Gastroesophageal sphincter (tissue), 4 donors: Measurements from ENCODE around the gene ATP2C1. TPM values are rescaled to one million over a fixed set of nuclear protein-coding genes. Genes with fewer than 3 reads are reported as not detected.

Source experiments
- ATAC-seq: fragments of 150-250 bp; one replicate; pipeline ENCODE4 v1.9.1; 2016; ENCODE audit warnings: mild to moderate bottlenecking, moderate library complexity
- H3K27ac ChIP-seq, 4 donors: fragments of 200-600 bp; sonication (generic) in 3 of 4; 1 replicate in 3 of 4; 2 replicates in 1 of 4; pipeline ENCODE4 v1.5.1; 2016 to 2019
- H3K27me3 ChIP-seq: fragments of 200-600 bp; sonication (generic); one replicate; pipeline ENCODE4 v1.5.1; 2019
- H3K36me3 ChIP-seq, 2 donors: fragments of 200-600 bp; sonication (generic); one replicate each; pipeline ENCODE4 v1.5.1; 2019; ENCODE audit warnings: control low read depth in 1 of 2
- H3K4me1 ChIP-seq, 3 donors: fragments of 200-600 bp; sonication (generic); 1 replicate in 2 of 3; 2 replicates in 1 of 3; pipeline ENCODE4 v1.5.1; 2016 to 2019; ENCODE audit warnings: control low read depth in 2 of 3
- H3K4me3 ChIP-seq, 2 donors: fragments of 200-600 bp; sonication (generic); one replicate each; pipeline ENCODE4 v1.5.1; 2019; ENCODE audit warnings: mild to moderate bottlenecking in 1 of 2, moderate library complexity in 1 of 2
- H3K9me3 ChIP-seq, 3 donors: fragments of 200-600 bp; sonication (generic); one replicate each; pipeline ENCODE4 v1.5.1; 2017 to 2019; ENCODE audit warnings: control low read depth in 2 of 3
- EP300 ChIP-seq: sonication (generic); formaldehyde crosslinking; IDR thresholded peaks from one replicate; pipeline ENCODE4 v1.6.1; 2017; ENCODE audit warnings: antibody characterized with exemption, mild to moderate bottlenecking
- POLR2A ChIP-seq, 2 donors: fragments of 450-650 bp; IDR thresholded peaks; one replicate each; pipeline ENCODE4 v1.6.1; 2017; ENCODE audit warnings: antibody characterized with exemption in 2 of 2, mild to moderate bottlenecking in 2 of 2, moderate library complexity in 1 of 2
- POLR2AphosphoS5 ChIP-seq: sonication (generic); formaldehyde crosslinking; IDR thresholded peaks from one replicate; pipeline ENCODE4 v1.6.1; 2017; ENCODE audit warnings: antibody characterized with exemption
- WGBS, 2 donors: methylation state at CpG; one replicate each; pipeline ENCODE4 v1.1.5; 2018; ENCODE audit warnings: low coverage in 1 of 2; 5-methylcytosine and 5-hydroxymethylcytosine counted together
- total RNA-seq, 4 donors: library from RNA; depleted of rRNA; stranded (reverse); fragments of >200 nt; gene quantifications; one replicate each; pipeline ENCODE4 v1.1.0, GENCODE V29; 2016
- TF ChIP-seq, protein P1 (sequence below), 4 experiments: fragments of 200-600 bp in 2 of 4; fragments of 450-650 bp in 2 of 4; sonication (generic) in 1 of 4; IDR thresholded peaks; one replicate each; pipeline ENCODE4 v1.5.1; 2017 to 2019; ENCODE audit warnings: antibody characterized with exemption in 4 of 4, mild to moderate bottlenecking in 2 of 4, moderate library complexity in 2 of 4

The ATP2C1 gene
- total RNA-seq, 4 donors from 2014 or later = 36.7 to 56.6 (median 44.8) TPM

DNA sequence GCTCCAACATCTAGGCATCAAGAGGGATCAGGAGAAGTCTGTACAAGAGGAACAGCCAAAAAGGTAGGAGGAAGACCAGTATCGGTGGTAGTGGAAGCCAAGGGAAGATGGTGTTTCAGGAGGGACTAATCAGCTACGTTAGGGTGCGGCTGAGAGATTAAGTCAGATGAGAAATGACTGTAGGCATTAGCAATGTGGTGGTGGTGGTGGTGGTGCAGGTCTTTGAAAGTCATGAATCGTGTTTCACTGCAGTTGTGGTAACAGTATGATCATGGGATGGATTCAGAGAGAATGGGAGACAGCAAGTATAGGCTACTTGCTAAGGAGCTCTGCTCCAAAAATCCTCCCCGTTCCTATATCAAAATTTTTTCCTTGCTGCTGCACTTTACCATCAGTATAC, 97.2 kb downstream of the ATP2C1 start:
- H3K9me3 ChIP-seq = no peaks in the 10 kb centered on the region
- no peaks in the 10 kb centered on the region for H3K4me1 ChIP-seq
- TF ChIP-seq POLR2A (IDR thresholded peaks at IDR 0.05) = no peak
- TF ChIP-seq, protein P1, sequence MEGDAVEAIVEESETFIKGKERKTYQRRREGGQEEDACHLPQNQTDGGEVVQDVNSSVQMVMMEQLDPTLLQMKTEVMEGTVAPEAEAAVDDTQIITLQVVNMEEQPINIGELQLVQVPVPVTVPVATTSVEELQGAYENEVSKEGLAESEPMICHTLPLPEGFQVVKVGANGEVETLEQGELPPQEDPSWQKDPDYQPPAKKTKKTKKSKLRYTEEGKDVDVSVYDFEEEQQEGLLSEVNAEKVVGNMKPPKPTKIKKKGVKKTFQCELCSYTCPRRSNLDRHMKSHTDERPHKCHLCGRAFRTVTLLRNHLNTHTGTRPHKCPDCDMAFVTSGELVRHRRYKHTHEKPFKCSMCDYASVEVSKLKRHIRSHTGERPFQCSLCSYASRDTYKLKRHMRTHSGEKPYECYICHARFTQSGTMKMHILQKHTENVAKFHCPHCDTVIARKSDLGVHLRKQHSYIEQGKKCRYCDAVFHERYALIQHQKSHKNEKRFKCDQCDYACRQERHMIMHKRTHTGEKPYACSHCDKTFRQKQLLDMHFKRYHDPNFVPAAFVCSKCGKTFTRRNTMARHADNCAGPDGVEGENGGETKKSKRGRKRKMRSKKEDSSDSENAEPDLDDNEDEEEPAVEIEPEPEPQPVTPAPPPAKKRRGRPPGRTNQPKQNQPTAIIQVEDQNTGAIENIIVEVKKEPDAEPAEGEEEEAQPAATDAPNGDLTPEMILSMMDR (IDR thresholded peaks at IDR 0.05) = no peak
- TF ChIP-seq EP300 = no peak
- TF ChIP-seq POLR2AphosphoS5 = no peak
- peaks cover 0 to 48% of the 10 kb centered on the region in 2 donors for H3K36me3 ChIP-seq
- 88 to 90% methylated on average over 5 of the region's 5 CpGs for WGBS, 2 donors
- ATAC-seq = no peak
- no peak overlapping the region for H3K27ac ChIP-seq
- H3K27me3 ChIP-seq = no peaks in the 10 kb centered on the region
- no peak overlapping the region for H3K4me3 ChIP-seq

- ATAC-seq = no peak
- Histone ChIP-seq H3K4me1 (no peaks in the 10 kb centered on the region), H3K36me3 (peaks cover 0 to 59% of the 10 kb centered on the region in 2 donors), H3K9me3 (no peaks in the 10 kb centered on the region), H3K27ac (no peak overlapping the region), H3K27me3 (no peaks in the 10 kb centered on the region), H3K4me3 (no peak overlapping the region)
- 71 to 78% methylated on average over 3 of the region's 3 CpGs for WGBS, 2 donors
- TF ChIP-seq POLR2AphosphoS5 = no peak
- TF ChIP-seq EP300 = no peak
- TF ChIP-seq POLR2A (IDR thresholded peaks at IDR 0.05) = no peak
- TF ChIP-seq, protein P1 (IDR thresholded peaks at IDR 0.05) = no peak
Observed at GRCh38 chr3:130992344-130992743, 98.5 kb downstream of the ATP2C1 start.

DNA sequence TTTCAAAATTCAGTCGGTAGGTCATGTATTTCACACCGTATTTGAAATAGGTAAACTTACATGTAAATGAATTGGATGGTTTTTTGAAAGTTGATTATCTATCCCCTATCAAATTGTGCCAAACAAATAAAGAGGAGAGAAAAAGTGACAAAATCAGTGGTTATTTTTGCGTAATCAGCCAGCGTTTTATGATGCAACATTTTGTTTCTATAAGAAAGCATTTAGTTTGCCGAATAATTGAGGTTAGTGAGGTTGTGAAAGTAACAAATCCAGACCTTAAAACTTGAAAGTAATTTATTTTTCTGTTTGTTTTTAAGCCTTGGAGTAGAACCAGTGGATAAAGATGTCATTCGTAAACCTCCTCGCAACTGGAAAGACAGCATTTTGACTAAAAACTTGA, 103.4 kb downstream of the ATP2C1 start:
- no peak overlapping the region for H3K27ac ChIP-seq
- no peaks in the 10 kb centered on the region for H3K4me1 ChIP-seq
- H3K9me3 ChIP-seq = no peaks in the 10 kb centered on the region
- ATAC-seq = no peak
- no peak overlapping the region for H3K4me3 ChIP-seq
- no peaks in the 10 kb centered on the region for H3K27me3 ChIP-seq
- 93 to 94% methylated on average over 7 of the region's 7 CpGs for WGBS, 2 donors
- peaks cover 0 to 92% of the 10 kb centered on the region in 2 donors for H3K36me3 ChIP-seq
- TF ChIP-seq POLR2A (IDR thresholded peaks at IDR 0.05) (no peak), EP300 (no peak), POLR2AphosphoS5 (no peak)
- TF ChIP-seq, protein P1 (IDR thresholded peaks at IDR 0.05) = no peak

DNA sequence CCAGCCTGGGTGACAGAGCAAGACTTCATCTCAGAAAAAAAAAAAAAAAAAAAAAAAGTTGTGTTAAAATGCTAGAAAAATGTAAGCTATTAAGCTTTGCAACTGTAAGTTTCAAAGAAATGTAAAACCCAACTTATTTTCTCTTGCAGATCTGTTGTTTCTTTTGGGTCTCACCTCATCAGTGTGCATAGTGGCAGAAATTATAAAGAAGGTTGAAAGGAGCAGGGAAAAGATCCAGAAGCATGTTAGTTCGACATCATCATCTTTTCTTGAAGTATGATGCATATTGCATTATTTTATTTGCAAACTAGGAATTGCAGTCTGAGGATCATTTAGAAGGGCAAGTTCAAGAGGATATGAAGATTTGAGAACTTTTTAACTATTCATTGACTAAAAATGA, 107.2 kb downstream of the ATP2C1 start:
- Histone ChIP-seq H3K9me3 (no peaks in the 10 kb centered on the region), H3K27me3 (no peaks in the 10 kb centered on the region), H3K36me3 (peaks cover 0 to 80% of the 10 kb centered on the region in 2 donors), H3K4me3 (no peak overlapping the region), H3K27ac (no peak overlapping the region), H3K4me1 (no peaks in the 10 kb centered on the region)
- ATAC-seq = no peak
- 76 to 95% methylated on average over 1 of the region's 1 CpG for WGBS, 2 donors
- TF ChIP-seq EP300 (no peak), POLR2AphosphoS5 (no peak), POLR2A (IDR thresholded peaks at IDR 0.05) (no peak)
- TF ChIP-seq, protein P1 (IDR thresholded peaks at IDR 0.05) = no peak

DNA sequence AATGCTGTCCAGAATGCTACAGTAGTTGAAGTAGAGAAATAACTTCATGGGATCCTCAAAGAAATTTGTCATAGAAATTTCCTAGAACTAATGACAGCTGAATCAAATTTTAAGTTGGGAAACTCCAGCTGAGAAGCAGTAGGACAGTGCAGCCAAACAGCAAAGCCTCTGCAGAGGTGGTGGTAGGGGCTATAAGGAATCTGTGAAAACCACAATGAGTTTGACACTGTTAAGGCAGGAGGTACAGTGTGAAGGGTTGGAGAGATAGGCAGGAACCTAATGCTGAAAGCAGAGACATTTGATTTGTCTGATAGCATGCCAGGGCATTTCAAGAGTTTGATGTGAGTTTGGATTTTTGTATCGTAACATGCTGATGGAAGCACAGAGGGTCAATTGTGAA, 110.7 kb downstream of the ATP2C1 start:
- H3K27ac ChIP-seq = no peak overlapping the region
- peaks cover 0 to 80% of the 10 kb centered on the region in 2 donors for H3K36me3 ChIP-seq
- no peak for TF ChIP-seq POLR2A (IDR thresholded peaks at IDR 0.05)
- no peak for TF ChIP-seq EP300
- TF ChIP-seq, protein P1 (IDR thresholded peaks at IDR 0.05) = no peak
- no peak for TF ChIP-seq POLR2AphosphoS5
- no peaks in the 10 kb centered on the region for H3K4me1 ChIP-seq
- ATAC-seq = no peak
- H3K27me3 ChIP-seq = no peaks in the 10 kb centered on the region
- H3K4me3 ChIP-seq = no peak overlapping the region
- WGBS, 2 donors = 88 to 91% methylated on average over 1 of the region's 1 CpG
- H3K9me3 ChIP-seq = no peaks in the 10 kb centered on the region
